ENCODE measurements around the gene FAIM2.
"Not testable (repeated sequence)": the region's sequence is repeated elsewhere in the genome, so short reads cannot be mapped to it uniquely, and the experiment has no call there.

The FAIM2 gene

DNA sequence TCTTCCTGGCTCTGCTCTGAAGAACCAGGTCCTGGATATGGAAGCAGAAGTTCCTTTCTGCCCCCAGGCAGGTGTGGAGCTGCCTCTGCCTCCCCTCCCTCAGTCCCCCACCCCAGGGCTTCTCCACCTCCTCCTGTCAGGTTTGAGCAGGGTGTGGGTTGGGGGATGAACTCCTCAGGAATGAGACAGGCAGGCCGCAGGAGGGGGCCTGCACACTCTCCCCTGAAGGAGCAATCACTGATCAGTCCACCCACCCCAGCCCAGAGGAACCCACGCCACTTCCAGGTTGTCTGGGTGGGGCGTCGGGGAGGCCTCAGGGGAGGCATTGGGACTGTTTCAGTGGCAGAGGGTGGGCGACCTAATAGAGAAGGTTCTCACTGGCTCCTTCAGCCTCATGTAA lies 26.6 kb downstream of the FAIM2 start:
- DNase-seq (ENCODE audit: low spot score): no peak

DNA sequence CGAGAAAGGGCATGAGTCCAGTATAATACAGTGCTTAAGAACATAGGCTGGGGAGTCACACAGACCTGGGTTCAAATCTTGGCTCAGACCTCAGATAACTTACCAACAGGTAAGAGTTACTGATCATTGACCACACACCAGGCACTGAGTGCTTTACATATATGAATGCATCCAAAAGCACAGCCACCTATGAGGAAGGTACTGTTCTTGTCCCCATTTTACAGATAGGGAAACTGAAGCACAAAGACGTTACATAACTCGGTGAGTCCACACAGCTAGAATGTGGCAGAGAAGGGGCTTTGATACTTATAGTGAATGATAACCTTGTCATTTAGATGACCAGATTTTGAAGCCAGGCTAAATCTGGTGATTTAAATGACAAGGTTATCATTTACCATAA lies 27.6 kb downstream of the FAIM2 start:
- no peak for DNase-seq (ENCODE audit: low spot score)

DNA sequence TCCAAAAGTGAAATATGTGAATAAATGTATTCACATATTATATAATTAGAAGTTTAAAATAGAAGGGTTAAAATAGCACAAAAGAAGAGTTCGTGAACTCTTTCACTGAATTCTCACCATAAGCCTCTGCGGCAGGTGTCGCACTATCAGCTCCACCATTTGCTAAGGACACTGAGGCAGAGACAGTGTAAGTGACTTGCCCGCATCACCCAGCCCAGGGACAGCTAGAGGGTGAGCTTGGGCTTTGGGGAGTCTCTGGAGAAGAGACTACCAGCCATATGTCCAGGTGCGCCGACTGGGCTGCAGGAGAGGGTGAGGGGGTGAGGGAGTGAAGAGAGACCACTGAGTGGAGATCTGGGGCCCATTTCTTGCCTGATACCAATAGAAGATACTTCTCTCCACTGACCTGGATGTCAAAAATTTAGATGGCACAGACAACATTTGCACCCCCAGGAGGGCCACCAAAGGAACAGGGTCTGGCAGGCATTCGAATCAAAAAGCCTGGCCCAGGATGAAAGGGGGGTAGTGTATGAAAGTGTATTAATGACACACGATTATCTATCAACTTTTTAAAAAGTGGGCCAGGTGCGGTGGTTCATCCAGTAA lies 28.5 kb downstream of the FAIM2 start:
- DNase-seq (ENCODE audit: low spot score): no peak

GRCh38 chr12:49874142-49874897 lies 29.4 kb downstream of the FAIM2 start:
- no peak for DNase-seq (ENCODE audit: low spot score)

- no peak for DNase-seq (ENCODE audit: low spot score)
Observed at GRCh38 chr12:49873361-49873934, 30.3 kb downstream of the FAIM2 start.

DNA sequence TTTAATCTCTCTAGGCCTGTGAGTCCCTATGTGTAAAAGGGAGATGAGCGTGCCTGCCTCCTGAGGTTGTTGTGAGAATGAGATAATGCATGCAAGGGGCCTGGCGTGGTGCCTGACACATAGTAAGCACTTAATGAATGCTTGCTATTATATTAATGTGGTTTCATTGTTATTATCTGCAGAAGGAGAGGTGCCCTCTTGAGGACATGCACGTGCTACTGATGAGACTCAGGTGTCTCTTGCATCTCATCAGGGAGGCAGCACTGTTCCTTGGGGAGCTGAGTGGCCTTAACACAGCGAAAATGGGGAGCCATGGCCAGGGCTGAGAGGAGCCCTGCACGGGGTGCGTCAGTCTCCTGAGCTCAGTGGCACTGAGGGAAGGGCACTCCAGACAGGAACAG lies 30.9 kb downstream of the FAIM2 start:
- no peak for DNase-seq (ENCODE audit: low spot score)

DNA sequence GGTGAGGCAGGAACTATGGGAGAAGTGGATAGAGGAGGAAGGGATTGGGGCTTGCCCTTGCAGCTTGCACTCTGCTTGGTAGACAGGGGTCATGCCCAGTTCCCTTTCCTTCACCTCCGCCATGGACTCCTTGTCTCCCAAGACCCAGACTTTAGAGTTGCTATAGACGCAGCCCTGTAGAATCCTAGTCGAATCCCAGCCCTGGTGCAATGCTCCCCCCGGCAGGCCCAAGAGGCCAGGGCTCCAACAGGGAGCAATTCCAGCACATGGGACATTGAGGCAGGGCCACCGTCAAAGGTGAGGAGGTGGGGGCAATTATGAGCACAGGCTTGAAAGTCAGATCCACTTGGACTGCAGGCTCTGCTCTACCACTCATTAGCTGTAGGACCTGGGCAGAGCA lies 31.3 kb downstream of the FAIM2 start:
- DNase-seq (ENCODE audit: low spot score): no peak

DNA sequence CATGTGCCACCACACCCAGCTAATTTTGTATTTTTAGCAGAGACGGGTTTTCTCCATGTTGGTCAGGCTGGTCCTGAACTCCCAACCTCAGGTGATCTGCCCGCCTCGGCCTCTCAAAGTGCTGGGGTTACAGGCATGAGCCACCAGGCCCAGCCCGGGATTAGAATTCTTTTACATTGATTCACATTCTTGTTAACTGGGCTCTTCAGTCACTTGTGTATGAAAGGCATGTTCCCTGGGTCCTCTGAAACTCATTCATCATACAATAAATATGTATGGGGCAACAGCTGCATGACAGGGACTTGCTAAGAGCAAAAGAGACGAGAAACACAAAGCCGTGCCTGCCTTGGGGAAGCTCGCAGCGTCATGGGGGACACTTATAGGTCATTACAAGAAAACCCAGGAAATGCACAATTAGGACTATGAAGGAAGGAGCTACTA lies 31.9 kb downstream of the FAIM2 start:
- DNase-seq (ENCODE audit: low spot score): not testable (repeated sequence)

GRCh38 chr12:49871263-49871561 lies 32.5 kb downstream of the FAIM2 start:
- DNase-seq (ENCODE audit: low spot score): no peak

DNA sequence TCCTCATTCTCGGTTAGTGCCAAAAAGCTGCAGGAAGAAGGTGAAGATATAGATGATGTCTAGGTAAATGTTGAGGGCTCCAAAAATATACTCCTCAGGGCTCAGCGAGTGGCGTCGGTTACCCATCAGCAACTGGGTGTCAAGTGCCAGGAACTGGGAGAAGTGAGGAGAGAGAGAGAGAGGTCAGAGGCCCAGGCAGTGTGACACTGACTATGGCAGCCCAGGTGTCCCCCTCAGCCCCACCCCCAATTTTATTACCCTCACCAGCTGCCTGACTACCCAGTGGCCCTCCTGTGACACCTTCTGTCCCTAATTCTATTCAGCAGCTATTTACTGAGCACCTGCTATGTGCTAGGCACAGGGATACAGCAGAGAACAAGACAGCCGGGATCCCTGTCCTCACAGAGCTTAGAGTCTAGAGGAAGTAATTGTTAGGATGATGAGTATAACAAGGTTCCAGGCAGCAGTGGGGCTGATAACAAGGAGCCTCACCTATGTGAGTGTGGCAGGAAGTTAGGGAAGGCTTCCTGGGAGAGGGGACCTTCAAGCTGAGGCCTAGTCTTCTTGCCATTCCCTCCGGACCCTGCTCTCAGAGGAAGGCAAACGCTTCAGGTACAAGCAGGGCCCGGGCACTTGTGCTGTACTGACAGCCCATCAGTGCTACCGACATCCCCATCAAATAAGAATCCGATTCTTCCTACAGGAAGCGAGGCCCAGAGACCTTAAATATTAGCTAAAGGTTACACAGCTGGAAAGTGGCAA lies 33.0 kb downstream of the FAIM2 start:
- DNase-seq (ENCODE audit: low spot score): no peak

DNA sequence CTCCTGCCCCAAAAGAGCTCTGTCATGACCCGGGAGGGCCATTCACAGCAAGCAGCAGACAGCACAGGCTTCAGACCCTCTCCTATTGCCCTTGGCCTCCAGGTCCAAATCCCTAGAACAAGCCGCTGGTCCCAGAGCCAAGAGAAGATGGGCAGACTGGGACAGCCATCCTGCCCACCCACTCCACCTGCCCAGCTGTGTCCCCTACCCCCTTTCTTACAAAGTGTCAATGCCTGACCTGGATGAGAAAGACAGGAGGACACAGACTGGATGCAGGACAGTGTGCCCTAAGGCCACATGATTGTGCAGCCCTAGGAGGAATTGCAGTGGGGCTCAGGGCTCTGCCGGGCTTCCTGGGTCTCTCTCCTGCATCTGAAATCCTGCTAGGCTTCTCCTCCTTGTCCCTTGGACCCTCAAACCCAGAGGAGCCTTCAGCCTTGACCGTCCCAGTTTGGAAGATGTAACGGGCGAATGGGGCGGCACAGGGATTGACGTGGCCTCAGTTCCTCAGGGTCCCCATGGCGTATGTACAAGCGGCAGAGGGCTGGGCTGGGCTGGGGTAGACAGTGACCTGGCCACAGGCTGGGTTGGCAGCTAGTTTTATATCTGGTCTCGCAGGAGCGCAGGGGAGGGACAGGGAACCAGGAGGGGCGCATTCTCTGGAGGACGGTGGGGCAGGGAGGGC lies 33.7 kb downstream of the FAIM2 start:
- no peak for DNase-seq (ENCODE audit: low spot score)

DNA sequence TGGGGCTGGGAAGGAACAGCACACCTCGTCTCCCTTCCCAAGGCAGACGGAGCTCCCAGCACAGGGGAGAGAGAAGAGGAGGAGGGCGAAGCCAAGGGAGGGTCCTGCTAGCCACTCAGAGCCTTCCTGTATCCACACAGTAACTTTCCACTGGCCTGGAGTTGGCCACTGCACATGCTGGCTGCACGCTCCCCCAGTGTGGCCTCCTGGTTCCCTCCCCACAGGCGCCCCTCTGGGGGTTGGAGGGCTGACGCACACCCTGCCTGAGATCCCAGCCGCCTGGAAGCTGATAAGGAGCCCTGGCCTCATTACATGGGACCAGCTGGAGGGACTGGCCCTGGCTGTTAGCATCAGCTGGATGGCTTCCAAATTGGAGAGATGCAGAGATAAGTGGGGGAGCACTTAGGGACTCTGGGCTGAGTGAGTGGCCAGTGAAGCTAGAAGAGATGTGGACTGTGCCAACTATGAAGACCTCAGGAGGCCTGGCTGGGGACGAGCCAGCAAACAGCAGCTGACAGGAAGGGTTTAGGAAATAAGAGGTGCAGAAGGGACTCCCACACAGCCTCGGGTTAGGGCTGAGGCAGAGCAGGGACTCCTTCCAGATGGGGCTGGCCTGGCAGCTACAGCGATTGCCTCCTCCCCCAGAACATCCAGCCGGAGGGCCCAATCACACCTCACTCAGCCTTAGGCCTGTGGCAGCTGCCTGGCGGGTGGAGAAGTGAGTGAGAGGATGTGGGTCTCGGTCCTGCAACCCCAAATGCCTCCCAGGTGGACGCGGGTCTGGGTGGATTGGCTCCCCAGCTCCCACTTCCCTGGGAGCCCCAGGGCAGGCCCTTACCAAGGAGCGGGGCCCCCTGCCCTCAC lies 34.5 kb downstream of the FAIM2 start:
- DNase-seq (ENCODE audit: low spot score): no peak

GRCh38 chr12:49868449-49868848 lies 35.3 kb downstream of the FAIM2 start:
- no peak for DNase-seq (ENCODE audit: low spot score)

DNA sequence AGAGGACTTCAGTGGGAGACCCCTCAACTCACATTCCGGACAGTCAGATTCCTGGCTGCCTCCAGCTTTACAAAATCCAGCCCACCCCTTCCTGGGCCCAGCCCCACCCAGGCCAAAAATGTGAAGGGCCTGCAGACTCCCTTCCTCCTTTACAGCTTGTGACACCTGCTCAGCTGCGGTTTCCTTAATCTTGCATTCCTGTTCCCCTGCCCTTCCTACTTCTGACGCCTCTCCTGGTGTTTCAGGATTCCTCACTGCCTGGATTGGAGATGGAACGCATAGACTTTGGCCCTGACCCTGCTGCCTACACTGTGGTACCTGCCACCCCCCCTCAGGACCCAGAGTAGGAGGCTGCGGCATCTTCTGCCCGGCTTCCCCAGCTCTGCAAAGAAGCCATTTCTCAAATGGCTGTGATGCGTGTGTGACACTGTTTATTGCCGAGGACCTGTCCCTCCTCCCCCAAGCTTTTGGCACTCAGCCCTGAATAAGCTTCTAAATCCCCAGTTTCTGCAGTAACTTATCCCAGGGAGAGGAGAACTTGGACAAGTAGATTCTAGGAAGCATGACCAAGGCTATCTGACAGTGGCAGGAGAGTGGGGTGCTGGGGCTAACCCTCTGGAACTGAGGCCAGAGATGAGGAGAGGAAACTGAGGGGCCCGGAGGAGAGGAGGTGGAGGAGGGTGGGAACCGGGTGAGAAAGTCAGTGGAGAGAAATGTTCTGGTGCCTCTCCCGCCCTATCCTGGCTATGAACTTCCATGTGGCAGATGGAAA lies 35.9 kb downstream of the FAIM2 start:
- no peak for DNase-seq (ENCODE audit: low spot score)

DNA sequence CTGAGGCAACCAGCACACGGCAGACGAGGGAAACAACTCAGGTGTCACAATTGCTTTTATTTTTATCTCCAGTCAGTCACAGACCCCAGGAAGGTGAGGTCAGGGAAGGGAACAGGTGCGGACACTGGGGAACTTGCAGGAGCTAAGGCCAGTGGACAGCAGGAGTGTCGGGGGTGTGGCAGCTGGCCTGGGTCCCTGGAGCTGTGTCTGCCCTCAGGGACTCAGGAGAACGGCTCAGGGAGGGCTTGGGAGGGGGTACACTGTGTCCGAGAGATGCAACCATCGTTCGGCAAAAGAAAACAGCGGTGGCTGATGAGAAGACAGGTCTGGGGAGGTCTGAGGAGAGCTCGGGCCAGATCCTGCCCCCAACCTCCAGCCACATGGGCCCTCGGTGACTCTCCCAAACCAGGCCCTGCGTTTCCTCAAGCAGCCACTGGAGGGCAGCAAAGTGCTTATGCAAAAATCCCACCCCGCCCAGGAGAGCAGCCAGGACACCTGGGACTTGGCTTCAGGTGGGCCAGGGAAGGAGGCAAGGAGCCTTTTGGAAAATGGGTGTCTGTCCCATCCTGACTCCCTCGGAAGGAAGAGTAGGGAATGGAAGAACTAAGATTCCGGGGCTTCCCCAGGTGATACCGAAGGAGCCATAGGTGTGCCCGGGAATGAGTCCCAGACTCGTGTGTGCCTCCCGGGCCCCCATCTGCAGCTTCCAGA lies 36.7 kb downstream of the FAIM2 start:
- DNase-seq (ENCODE audit: low spot score): peak; percentile 31

DNA sequence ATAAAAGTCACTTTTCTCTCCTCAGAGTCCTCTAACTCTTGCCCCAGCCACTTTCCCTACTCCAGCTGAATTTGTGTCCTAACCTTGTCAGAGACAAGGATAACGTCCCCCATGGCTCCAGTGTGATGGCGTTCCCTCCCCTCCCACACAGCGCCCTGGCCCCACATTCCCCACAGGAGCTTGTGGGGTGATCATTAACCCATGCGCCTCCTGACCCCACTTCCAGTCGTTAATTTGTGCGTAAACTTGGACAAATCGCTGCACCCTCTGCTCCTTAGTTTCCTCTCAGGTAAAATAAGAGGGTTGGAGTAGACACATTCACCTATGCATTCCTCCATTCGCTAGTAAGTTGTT lies 37.9 kb downstream of the FAIM2 start:
- no peak for DNase-seq (ENCODE audit: low spot score)

- no peak for DNase-seq (ENCODE audit: low spot score)
Observed at GRCh38 chr12:49865109-49865781, 38.5 kb downstream of the FAIM2 start.

- DNase-seq (ENCODE audit: low spot score): no peak
Observed at GRCh38 chr12:49864798-49865090, 39.0 kb downstream of the FAIM2 start.

- DNase-seq (ENCODE audit: low spot score): no peak
Observed at GRCh38 chr12:49863946-49864797, 39.5 kb downstream of the FAIM2 start.

Measured in kidney capillary endothelial cell (primary cell).